Keratinocyte (primary cell): ENCODE results near the gene PDIA3. TPM values are rescaled to one million over a fixed set of nuclear protein-coding genes. Genes with fewer than 3 reads are reported as not detected.
"Not testable (repeated sequence)": the region's sequence is repeated elsewhere in the genome, so short reads cannot be mapped to it uniquely, and the experiment has no call there.

Experiments
- DNase-seq: peaks from one replicate; pipeline ENCODE4 v3.0.0-alpha.2; 2011; ENCODE audit warnings: low read depth, missing footprints, low spot score
- FAIRE-seq: peaks from 2 replicates; lab custom pipeline; 2011; peaks lifted over from hg19 to GRCh38; lab: Jason Lieb, UNC
- H2AFZ ChIP-seq: 2 replicates; pipeline ENCODE4 v1.6.0; 2012; ENCODE audit warnings: low read length, control low read depth, inconsistent platforms; ENCODE audit not compliant: control insufficient read depth
- H3K27ac ChIP-seq: 2 replicates; pipeline ENCODE4 v1.5.1; 2011; ENCODE audit warnings: low read length; ENCODE audit not compliant: control insufficient read depth, insufficient read depth
- H3K27me3 ChIP-seq: 3 replicates; pipeline ENCODE4 v1.6.0; 2011; ENCODE audit warnings: low read length; ENCODE audit not compliant: control insufficient read depth, insufficient read depth; ENCODE audit errors: extremely low read depth
- H3K36me3 ChIP-seq, 2 experiments: 2 replicates in 1 of 2; 3 replicates in 1 of 2; pipeline ENCODE4 v1.5.1; 2011; ENCODE audit warnings: low read length in 2 of 2, mild to moderate bottlenecking in 1 of 2; ENCODE audit not compliant: control insufficient read depth in 2 of 2, insufficient read depth in 2 of 2; ENCODE audit errors: extremely low read depth in 1 of 2
- H3K4me1 ChIP-seq: 3 replicates; pipeline ENCODE4 v1.5.1; 2011; ENCODE audit warnings: low read length; ENCODE audit not compliant: control insufficient read depth, insufficient read depth; ENCODE audit errors: extremely low read depth
- H3K4me2 ChIP-seq: 3 replicates; pipeline ENCODE4 v1.6.0; 2011; ENCODE audit warnings: low read depth, low read length; ENCODE audit not compliant: control insufficient read depth, insufficient read depth; ENCODE audit errors: extremely low read depth
- H3K4me3 ChIP-seq, 3 experiments: fragments of 200-600 bp in 1 of 3; sonication (generic) in 1 of 3; 2 replicates in 2 of 3; 3 replicates in 1 of 3; pipeline ENCODE4 v1.5.1; 2011 to 2016; ENCODE audit warnings: low read length in 3 of 3, mild to moderate bottlenecking in 3 of 3, control low read depth in 2 of 3, inconsistent platforms in 1 of 3, low read depth in 1 of 3, mixed read lengths in 1 of 3, mixed run types in 1 of 3, moderate library complexity in 1 of 3; ENCODE audit not compliant: control insufficient read depth in 2 of 3, insufficient read depth in 2 of 3; ENCODE audit errors: extremely low read depth in 1 of 3
- H3K79me2 ChIP-seq: 2 replicates; pipeline ENCODE4 v1.6.0; 2012; ENCODE audit warnings: low read length; ENCODE audit not compliant: control insufficient read depth, insufficient read depth
- H3K9ac ChIP-seq: 3 replicates; pipeline ENCODE4 v1.6.0; 2011; ENCODE audit warnings: low read length; ENCODE audit not compliant: control insufficient read depth, insufficient read depth; ENCODE audit errors: extremely low read depth
- H3K9me1 ChIP-seq: 3 replicates; pipeline ENCODE4 v1.6.0; 2011; ENCODE audit warnings: low read length; ENCODE audit not compliant: control insufficient read depth, insufficient read depth; ENCODE audit errors: extremely low read depth
- H3K9me3 ChIP-seq: 2 replicates; pipeline ENCODE4 v1.5.1; 2012; ENCODE audit warnings: low read depth, low read length; ENCODE audit not compliant: control insufficient read depth
- H4K20me1 ChIP-seq: 3 replicates; pipeline ENCODE4 v1.6.0; 2011; ENCODE audit warnings: low read length; ENCODE audit not compliant: control insufficient read depth, insufficient read depth; ENCODE audit errors: extremely low read depth
- EZH2 ChIP-seq: IDR thresholded peaks from one replicate; pipeline ENCODE4 v1.6.1; 2012; ENCODE audit warnings: inconsistent platforms, mild to moderate bottlenecking, low read length, moderate library complexity
- dilution Hi-C: fragments of 300-500 bp; cut with MboI; formaldehyde crosslinking; loops from one replicate; pipeline ENCODE4 v1.7.0; 2020; ENCODE audit warnings: low sequenced_read_pairs; ENCODE audit not compliant: extremely low pct_ligation_motif_present
- polyA minus RNA-seq, 3 experiments: library from RNA; depleted of rRNA, polyadenylated mRNA; stranded (reverse); fragments of >200 nt; gene quantifications; 1 replicate in 1 of 3; 2 replicates in 1 of 3; 3 replicates in 1 of 3; pipeline ENCODE4 v1.2.3, GENCODE V29; 2011
- polyA plus RNA-seq, 5 experiments: library from polyadenylated mRNA; depleted of rRNA in 3 of 5; stranded (reverse) in 3 of 5; stranded (forward) in 1 of 5; unstranded in 1 of 5; fragments of >200 nt; gene quantifications; 1 replicate in 1 of 5; 2 replicates in 3 of 5; 3 replicates in 1 of 5; pipeline versions ENCODE4 v1.2.1 to v1.2.3, GENCODE V29; 2011 to 2012; ENCODE audit warnings: missing spikeins in 2 of 5, low read depth in 1 of 5, low replicate concordance in 1 of 5
- TF ChIP-seq, protein P1 (sequence below), 3 experiments: IDR thresholded peaks in 1 of 3; conservative IDR thresholded peaks in 1 of 3; optimal IDR thresholded peaks in 1 of 3; 2 replicates in 2 of 3; 3 replicates in 1 of 3; pipeline versions ENCODE3 to v1.5.1; 2011; ENCODE audit warnings: low read length in 3 of 3, mild to moderate bottlenecking in 3 of 3, moderate library complexity in 2 of 3, control low read depth in 1 of 3, inconsistent platforms in 1 of 3; ENCODE audit not compliant: insufficient read depth in 2 of 3; ENCODE audit errors: extremely low read depth in 1 of 3

The PDIA3 gene
- polyA plus RNA-seq (124 to 353 TPM (median 338 TPM) in 3 replicates), polyA minus RNA-seq (22.4 to 78.3 TPM (median 43.8 TPM) in 3 replicates)
- 419 TPM for polyA plus RNA-seq (2011; ENCODE audit: low read depth)
- 150 and 192 TPM in 2 replicates for polyA plus RNA-seq (2011; cell fraction: cytosol; rRNA removed)
- polyA plus RNA-seq (2011; cell fraction: nucleus; rRNA removed): 518 and 549 TPM in 2 replicates
- 261 and 703 TPM in 2 replicates for polyA plus RNA-seq (2012; ENCODE audit: low replicate concordance)
- polyA minus RNA-seq (2011; cell fraction: cytosol; rRNA and poly(A)+ RNA removed): 98.8 TPM
- polyA minus RNA-seq (2011; cell fraction: nucleus; rRNA and poly(A)+ RNA removed): 72.3 and 180 TPM in 2 replicates

DNA sequence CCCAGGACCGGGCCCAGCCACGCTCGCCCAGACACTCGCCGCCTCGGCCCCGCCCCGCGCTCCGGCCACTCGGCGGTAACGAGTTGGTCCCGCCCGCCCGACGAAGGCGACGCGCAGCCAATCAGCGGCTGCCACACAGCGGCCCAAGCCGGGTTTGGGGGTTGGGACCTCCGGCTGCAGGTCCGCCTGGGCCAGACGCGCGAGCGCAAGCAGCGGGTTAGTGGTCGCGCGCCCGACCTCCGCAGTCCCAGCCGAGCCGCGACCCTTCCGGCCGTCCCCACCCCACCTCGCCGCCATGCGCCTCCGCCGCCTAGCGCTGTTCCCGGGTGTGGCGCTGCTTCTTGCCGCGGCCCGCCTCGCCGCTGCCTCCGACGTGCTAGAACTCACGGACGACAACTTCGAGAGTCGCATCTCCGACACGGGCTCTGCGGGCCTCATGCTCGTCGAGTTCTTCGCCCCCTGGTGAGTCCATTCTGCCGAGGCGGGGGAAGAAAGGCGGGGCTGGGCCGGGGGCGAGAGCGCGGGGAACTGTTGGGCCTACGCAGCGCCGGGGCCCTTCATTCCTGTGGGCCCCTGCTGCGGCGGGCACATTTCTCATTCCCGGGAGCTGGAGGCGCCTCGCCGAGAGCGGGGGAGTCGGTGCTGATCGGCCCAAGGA, at the start of gene PDIA3:
PDIA3 (plus strand) TSS at position 194 of the 658 bp plus-strand sequence; CDS start at position 296, 102 bp downstream.
- H3K4me3 ChIP-seq: peak within 1 kb of the TSS; percentile 74 to 91 (median 78)
- H3K79me2 ChIP-seq: peaks cover 50% of the 10 kb centered on the region

DNA sequence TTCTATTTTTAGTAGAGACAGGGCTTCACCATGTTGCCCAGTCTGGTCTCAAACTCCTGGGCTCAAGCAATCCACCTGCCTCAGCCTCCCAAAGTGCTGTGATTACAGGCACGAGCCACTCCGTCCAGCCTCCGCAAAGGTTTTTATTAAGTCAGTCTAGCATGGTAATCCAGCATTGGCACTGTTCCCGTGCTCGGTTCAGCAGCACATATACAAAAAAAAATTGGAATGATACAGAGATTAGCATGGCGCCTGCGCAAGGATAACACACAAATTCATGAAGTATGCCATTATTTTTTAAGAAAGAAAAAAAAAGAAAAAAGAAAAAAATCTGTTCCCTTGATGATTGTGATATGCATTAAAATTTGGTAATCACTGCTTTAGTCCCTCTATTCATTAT, 44.1 kb upstream of the PDIA3 start:
- H3K9me3 ChIP-seq: no peaks in the 10 kb centered on the region
- H3K27ac ChIP-seq: no peak overlapping the region
- FAIRE-seq (no peak), DNase-seq (no peak)
- no peaks in the 10 kb centered on the region for H3K27me3 ChIP-seq
- dilution Hi-C loops: no loop called here
- H3K36me3 ChIP-seq: peaks cover 0 to 3% of the 10 kb centered on the region in 2 experiments
- no peaks in the 10 kb centered on the region for H4K20me1 ChIP-seq
- H3K4me3 ChIP-seq: no peak overlapping the region
- no peaks in the 10 kb centered on the region for H3K4me1 ChIP-seq
- no peaks in the 10 kb centered on the region for H3K9me1 ChIP-seq
- TF ChIP-seq EZH2: no peak
- TF ChIP-seq, protein P1, sequence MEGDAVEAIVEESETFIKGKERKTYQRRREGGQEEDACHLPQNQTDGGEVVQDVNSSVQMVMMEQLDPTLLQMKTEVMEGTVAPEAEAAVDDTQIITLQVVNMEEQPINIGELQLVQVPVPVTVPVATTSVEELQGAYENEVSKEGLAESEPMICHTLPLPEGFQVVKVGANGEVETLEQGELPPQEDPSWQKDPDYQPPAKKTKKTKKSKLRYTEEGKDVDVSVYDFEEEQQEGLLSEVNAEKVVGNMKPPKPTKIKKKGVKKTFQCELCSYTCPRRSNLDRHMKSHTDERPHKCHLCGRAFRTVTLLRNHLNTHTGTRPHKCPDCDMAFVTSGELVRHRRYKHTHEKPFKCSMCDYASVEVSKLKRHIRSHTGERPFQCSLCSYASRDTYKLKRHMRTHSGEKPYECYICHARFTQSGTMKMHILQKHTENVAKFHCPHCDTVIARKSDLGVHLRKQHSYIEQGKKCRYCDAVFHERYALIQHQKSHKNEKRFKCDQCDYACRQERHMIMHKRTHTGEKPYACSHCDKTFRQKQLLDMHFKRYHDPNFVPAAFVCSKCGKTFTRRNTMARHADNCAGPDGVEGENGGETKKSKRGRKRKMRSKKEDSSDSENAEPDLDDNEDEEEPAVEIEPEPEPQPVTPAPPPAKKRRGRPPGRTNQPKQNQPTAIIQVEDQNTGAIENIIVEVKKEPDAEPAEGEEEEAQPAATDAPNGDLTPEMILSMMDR (optimal IDR thresholded peaks at IDR 0.05 in 1 of 3, IDR thresholded peaks at IDR 0.05 in 1 of 3, conservative IDR thresholded peaks at IDR 0.05 in 1 of 3; ENCODE audit: extremely low read depth in 1 of 3, insufficient read depth in 2 of 3, low read length in 3 of 3): no peak
- H3K4me2 ChIP-seq: no peak overlapping the region
- H3K79me2 ChIP-seq: no peaks in the 10 kb centered on the region
- no peak overlapping the region for H2AFZ ChIP-seq
- no peak overlapping the region for H3K9ac ChIP-seq

More for the DNA sequence above, at the start of gene PDIA3:
- H3K36me3 ChIP-seq, dilution Hi-C loops, H3K27me3 ChIP-seq, H3K9me1 ChIP-seq, DNase-seq, H3K9me3 ChIP-seq, FAIRE-seq: not testable (repeated sequence)
- Histone ChIP-seq H3K9ac (peak within 1 kb of the TSS; percentile 94), H2AFZ (peak within 1 kb of the TSS; percentile 73), H3K27ac (peak within 1 kb of the TSS; percentile 85), H3K4me2 (peak within 1 kb of the TSS; percentile 91), H3K4me1 (peaks cover 25% of the 10 kb centered on the region), H4K20me1 (peaks cover 21% of the 10 kb centered on the region)
